A549 treated with RU486 at 1 μM for 4 hours (cell line): Measurements from ENCODE around the gene MRO. TPM values are rescaled to one million over a fixed set of nuclear protein-coding genes. Genes with fewer than 3 reads are reported as not detected.

Experiments
- total RNA-seq: library from RNA; stranded (reverse); fragments of 200-300 nt; extraction: Qiagen RNA extraction; gene quantifications from 5 replicates; pipeline ENCODE4 v1.2.3, GENCODE V29; 2022; ENCODE audit warnings: low read depth

Gene MRO
- 0.11 to 0.18 TPM (median 0.15 TPM) in 5 replicates for total RNA-seq

GRCh38 chr18:50819728-50820378 is at the start of gene MRO:
MRO (minus strand) TSS chr18:50820016; CDS start chr18:50809400, 10,616 bp downstream.

Other genes starting within 250 kb of the MRO start
- 28.0 to 43.5 TPM (median 37.8 TPM) in 5 replicates for gene ME2, start 59.1 kb upstream of the MRO start, total RNA-seq
- gene ELAC1, start 148.0 kb upstream of the MRO start, total RNA-seq = 4.5 to 5.0 TPM (median 4.9 TPM) in 5 replicates
- gene SMAD4, start 210.2 kb upstream of the MRO start, total RNA-seq = 39.6 to 63.0 TPM (median 55.2 TPM) in 5 replicates